Measurements from ENCODE around the gene MED29. TPM values are rescaled to one million over a fixed set of nuclear protein-coding genes. Genes with fewer than 3 reads are reported as not detected.
A peak's percentile ranks its signal among the peaks of the same experiment; 100 is the strongest.

MED29 gene
- total RNA-seq, 1 donor: 22.0 TPM

GRCh38 chr19:39385629-39386411 lies 5.4 kb upstream of the MED29 start:
- no peak overlapping the region for H3K4me3 ChIP-seq (ENCODE audit: low read depth, low read length)
- TF ChIP-seq, protein P1, sequence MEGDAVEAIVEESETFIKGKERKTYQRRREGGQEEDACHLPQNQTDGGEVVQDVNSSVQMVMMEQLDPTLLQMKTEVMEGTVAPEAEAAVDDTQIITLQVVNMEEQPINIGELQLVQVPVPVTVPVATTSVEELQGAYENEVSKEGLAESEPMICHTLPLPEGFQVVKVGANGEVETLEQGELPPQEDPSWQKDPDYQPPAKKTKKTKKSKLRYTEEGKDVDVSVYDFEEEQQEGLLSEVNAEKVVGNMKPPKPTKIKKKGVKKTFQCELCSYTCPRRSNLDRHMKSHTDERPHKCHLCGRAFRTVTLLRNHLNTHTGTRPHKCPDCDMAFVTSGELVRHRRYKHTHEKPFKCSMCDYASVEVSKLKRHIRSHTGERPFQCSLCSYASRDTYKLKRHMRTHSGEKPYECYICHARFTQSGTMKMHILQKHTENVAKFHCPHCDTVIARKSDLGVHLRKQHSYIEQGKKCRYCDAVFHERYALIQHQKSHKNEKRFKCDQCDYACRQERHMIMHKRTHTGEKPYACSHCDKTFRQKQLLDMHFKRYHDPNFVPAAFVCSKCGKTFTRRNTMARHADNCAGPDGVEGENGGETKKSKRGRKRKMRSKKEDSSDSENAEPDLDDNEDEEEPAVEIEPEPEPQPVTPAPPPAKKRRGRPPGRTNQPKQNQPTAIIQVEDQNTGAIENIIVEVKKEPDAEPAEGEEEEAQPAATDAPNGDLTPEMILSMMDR (IDR thresholded peaks at IDR 0.05; ENCODE audit: insufficient read depth, low read depth, low read length): no peak
- no peak for DNase-seq (ENCODE audit: low read depth)

DNA sequence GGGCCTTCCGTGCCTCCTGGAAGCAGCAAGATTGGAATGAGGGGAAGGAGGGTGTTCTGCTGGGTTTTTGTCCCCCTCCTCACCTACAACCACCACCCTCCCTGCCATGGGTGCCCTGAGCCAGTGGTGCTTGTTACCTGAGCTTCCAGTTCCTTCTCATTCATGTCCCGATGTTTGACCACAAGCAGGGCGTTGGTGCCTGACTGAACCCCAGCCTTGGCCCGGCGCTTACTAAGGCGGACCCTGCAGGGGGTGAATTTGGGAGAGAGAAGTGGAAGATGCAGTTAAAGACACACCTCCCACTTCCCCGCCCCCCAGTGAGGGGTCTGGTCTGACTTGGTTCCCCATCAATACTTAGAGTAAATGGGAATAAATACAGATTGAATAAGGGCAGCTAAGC lies 4.6 kb upstream of the MED29 start:
- no peak for DNase-seq (ENCODE audit: low read depth)
- TF ChIP-seq, protein P1 (IDR thresholded peaks at IDR 0.05; ENCODE audit: insufficient read depth, low read depth, low read length): no peak

DNA sequence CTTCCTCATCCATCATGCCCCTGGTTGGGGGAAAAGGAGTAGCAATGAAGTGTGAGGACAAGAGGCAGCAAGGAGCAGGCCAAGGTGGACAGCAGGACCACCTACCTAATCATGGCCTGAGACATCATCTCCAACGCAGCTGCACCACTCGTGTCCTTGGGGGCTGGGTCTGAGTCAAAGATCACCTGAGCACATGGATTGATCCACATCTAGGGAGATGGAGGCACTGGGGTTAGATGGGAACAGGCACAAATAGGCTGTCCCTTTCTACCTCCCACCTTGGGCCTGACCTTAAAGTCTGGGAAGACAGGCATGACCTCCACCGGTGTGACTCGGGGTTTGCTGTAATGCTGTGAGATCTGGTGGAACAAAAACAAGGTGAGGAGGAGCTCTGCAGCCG lies 2.5 kb upstream of the MED29 start:
- DNase-seq (ENCODE audit: low read depth): no peak
- TF ChIP-seq, protein P1 (IDR thresholded peaks at IDR 0.05; ENCODE audit: insufficient read depth, low read depth, low read length): no peak
- H3K4me3 ChIP-seq (ENCODE audit: low read depth, low read length): no peak overlapping the region

More for the DNA sequence above, 4.6 kb upstream of the MED29 start:
- H3K4me3 ChIP-seq (ENCODE audit: low read depth, low read length): no peak overlapping the region

DNA sequence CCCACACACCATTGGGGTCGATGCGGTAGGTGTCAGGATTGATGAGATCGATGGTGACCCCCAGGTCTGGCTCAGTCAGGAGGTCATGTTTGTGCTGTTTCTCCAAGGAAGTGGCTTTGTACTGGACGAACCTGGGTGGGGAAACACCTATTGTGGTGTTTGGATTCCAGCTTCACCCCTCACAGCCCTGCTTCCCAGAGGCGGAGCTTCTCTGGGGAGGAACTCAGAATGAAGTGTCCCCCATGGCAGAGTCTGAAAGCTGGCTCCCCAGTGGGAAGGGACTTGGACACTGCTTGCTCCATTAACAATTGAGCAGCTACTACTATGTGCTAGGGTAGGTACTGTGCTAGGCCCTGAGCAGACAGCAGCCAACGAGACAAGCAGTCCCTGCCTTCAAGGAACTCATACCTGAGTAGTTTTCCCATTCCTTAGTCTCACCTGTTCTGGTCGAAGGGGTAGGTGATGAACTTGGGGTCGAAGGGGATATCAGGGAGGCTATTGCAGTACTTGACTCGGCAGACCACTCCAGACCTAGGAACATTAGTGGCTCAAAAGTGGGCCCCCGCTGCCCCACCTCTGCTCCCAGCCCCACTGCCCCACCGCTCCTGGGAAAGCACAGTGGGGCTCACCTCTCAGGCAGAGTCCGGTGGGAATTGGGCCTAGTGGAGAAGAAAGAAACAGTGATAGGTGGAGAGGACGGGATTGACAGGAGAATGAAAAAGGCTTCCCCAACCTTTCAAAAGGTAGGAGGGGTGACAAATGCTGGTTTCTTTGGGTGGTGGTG lies 1.4 kb upstream of the MED29 start:
- DNase-seq (ENCODE audit: low read depth): no peak
- TF ChIP-seq, protein P1 (IDR thresholded peaks at IDR 0.05; ENCODE audit: insufficient read depth, low read depth, low read length): no peak

GRCh38 chr19:39390451-39390750 lies 777 bp upstream of the MED29 start:
- peak overlapping the region; percentile 78 for H3K4me3 ChIP-seq (ENCODE audit: low read depth, low read length)
- TF ChIP-seq, protein P1 (IDR thresholded peaks at IDR 0.05; ENCODE audit: insufficient read depth, low read depth, low read length): no peak
- no peak for DNase-seq (ENCODE audit: low read depth)

More for the DNA sequence above, 1.4 kb upstream of the MED29 start:
- peak overlapping the region; percentile 78 for H3K4me3 ChIP-seq (ENCODE audit: low read depth, low read length)

DNA sequence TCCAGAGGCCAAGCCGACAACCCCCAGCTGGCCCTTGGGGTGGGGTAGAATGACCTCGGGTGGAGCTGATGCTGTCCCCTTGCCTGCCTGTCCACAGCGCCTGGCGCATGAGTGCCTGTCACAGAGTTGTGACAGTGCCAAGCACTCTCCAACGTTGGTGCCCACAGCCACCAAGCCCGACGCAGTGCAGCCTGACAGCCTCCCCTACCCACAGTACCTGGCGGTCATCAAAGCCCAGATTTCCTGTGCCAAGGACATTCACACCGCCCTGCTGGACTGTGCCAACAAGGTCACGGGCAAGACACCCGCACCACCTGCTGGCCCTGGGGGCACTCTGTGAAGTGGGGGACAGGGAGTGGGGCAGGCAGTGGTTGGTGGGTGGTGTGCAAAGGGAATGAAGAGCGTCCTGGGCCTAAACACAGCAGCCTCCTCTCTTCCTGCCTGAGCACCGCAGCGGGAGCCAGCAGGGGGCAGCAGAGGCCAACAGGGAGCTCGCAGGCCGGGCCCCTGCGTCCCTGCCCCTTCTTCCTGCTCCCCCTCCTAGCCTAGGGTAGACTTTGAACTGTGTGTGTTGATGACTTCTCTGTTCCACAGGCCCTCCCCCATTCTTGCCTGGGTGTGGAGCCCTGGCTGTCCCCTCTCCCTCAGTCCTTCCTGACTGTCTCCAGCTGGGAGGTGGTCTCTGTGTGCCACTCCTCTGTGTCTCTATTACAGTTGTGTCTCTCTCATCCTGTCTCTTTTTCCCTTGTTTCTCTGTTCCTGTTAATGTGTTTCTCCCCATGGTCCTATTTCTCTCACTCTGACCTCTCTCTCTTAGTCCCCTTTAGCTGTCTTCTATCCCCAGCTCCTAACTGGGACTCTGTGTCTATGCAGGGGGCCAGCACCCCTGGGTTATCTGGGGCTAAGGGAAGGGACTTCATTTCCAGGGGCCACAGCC lies 6.5 kb downstream of the MED29 start:
- TF ChIP-seq, protein P1 (IDR thresholded peaks at IDR 0.05; ENCODE audit: insufficient read depth, low read depth, low read length): peak; percentile 98
- no peak overlapping the region for H3K4me3 ChIP-seq (ENCODE audit: low read depth, low read length)
- DNase-seq (ENCODE audit: low read depth): peak; percentile 87
